HG03196 (cell line): ENCODE measurements around the gene CYB5D1.

Source experiments
- ATAC-seq: cut with Tn5 transposase; IDR thresholded peaks from one replicate; pipeline ENCODE4 v1.9.1; 2021; ENCODE audit not compliant: unreplicated experiment

Gene CYB5D1

DNA sequence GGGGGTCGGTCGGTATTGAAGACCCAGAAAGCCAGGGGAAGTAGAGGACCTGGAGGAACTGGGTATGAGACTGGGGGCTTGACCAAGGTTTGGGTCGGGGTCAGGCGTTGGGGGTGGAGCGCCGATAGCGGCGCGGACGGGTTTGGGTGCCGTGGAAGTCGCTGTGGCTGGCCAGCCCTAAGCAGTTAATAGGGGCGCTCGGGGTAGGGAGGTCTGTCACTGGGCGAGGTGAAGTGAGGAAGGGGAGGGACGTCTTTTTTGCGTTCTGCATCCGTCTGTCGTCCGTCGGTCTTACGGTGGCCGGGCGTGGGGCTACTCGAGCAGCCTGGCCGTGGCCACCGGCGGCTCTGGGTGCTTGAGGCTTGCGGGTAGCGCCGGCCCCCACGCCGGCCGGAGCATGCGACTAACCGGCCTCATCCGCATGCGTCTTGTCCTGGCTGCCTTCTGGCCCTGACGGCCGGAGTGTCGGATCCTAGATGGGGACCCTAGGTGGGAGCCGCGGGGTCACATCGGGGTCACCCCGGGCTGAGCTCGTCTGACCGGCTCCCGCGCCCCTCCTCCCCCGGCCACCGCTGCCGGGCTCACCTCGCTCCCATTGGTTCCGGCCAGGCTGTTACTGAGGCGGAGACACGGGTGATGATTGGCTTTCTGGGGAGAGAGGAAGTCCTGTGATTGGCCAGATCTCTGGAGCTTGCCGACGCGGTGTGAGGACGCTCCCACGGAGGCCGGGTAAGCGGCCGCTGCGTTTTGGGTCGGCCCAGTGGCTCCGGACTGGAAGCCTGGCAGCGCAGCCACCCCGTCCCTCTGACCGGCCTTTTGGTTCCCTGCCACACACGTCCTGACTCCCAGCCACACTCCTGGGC is 13.3 kb upstream of the CYB5D1 start:
- peak; percentile 42 for ATAC-seq

DNA sequence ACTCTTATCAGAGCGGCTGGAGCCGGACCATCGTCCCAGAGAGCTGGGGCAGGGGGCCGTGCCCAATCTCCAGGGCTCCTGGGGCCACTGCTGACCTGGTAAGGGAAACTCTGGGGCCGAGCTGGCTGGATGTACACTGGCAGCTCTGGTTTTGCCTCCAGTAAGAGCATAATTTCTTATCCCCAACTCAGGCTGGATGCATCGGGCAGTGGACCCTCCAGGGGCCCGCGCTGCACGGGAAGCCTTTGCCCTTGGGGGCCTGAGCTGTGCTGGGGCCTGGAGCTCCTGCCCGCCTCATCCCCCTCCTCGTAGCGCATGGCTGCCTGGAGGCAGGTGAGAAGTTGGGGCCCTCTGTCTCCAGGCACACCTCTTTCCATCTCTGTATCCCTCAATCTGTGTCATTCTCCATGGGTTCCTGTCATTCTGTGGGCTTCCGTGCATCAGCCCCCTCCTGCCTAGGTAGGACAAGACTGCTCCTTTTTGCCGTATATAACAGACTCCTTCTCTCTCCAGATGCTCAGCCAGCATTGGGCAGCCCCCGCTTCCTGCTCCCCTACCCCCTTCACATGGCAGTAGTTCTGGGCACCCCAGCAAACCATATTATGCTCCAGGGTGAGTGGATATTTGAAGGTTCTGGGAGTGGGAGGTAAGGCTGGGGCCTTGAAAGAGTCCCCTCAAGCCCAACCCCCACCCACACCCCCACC is 12.3 kb upstream of the CYB5D1 start:
- no peak for ATAC-seq

DNA sequence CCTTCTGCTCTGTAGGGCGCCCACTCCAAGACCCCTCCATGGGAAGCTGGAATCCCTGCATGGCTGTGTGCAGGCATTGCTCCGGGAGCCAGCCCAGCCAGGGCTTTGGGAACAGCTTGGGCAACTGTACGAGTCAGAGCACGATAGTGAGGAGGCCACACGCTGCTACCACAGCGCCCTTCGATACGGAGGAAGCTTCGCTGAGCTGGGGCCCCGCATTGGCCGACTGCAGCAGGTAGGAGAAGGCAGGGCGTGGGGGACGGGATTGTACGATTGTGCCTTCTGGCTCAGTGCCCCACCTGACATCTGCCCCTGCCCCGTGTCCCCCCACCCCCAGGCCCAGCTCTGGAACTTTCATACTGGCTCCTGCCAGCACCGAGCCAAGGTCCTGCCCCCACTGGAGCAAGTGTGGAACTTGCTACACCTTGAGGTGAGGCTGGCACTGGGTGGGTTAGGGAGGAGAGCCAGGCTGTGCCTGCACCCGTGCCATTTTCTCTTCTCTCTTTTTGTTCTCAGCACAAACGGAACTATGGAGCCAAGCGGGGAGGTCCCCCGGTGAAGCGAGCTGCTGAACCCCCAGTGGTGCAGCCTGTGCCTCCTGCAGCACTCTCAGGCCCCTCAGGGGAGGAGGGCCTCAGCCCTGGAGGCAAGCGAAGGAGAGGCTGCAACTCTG is 11.6 kb upstream of the CYB5D1 start:
- ATAC-seq: no peak

DNA sequence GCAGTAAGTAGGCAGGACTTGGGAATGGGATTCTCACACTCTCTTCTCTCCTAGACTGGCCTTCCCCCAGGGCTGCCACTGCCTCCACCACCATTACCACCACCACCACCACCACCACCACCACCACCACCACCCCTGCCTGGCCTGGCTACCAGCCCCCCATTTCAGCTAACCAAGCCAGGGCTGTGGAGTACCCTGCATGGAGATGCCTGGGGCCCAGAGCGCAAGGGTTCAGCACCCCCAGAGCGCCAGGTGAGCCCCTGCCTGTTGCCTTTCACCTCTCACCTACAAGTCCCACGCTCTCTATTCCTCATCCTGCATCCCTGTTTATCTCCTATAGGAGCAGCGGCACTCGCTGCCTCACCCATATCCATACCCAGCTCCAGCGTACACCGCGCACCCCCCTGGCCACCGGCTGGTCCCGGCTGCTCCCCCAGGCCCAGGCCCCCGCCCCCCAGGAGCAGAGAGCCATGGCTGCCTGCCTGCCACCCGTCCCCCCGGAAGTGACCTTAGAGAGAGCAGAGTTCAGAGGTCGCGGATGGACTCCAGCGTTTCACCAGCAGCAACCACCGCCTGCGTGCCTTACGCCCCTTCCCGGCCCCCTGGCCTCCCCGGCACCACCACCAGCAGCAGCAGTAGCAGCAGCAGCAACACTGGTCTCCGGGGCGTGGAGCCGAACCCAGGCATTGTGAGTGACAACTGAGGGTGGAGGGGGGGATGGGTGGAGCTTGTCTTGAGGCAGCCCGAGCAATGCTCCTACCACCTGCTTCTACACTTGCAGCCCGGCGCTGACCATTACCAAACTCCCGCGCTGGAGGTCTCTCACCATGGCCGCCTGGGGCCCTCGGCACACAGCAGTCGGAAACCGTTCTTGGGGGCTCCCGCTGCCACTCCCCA is 10.8 kb upstream of the CYB5D1 start:
- no peak for ATAC-seq

DNA sequence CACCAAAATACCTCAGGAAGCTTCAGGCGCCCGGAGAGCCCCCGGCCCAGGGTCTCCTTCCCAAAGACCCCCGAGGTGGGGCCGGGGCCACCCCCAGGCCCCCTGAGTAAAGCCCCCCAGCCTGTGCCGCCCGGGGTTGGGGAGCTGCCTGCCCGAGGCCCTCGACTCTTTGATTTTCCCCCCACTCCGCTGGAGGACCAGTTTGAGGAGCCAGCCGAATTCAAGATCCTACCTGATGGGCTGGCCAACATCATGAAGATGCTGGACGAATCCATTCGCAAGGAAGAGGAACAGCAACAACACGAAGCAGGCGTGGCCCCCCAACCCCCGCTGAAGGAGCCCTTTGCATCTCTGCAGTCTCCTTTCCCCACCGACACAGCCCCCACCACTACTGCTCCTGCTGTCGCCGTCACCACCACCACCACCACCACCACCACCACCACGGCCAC is 9.6 kb upstream of the CYB5D1 start:
- no peak for ATAC-seq

DNA sequence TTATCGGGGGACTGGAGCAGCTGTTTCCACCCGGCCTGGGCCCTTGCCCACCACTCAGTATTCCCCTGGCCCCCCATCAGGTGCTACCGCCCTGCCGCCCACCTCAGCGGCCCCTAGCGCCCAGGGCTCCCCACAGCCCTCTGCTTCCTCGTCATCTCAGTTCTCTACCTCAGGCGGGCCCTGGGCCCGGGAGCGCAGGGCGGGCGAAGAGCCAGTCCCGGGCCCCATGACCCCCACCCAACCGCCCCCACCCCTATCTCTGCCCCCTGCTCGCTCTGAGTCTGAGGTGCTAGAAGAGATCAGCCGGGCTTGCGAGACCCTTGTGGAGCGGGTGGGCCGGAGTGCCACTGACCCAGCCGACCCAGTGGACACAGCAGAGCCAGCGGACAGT is 9.1 kb upstream of the CYB5D1 start:
- ATAC-seq: no peak

DNA sequence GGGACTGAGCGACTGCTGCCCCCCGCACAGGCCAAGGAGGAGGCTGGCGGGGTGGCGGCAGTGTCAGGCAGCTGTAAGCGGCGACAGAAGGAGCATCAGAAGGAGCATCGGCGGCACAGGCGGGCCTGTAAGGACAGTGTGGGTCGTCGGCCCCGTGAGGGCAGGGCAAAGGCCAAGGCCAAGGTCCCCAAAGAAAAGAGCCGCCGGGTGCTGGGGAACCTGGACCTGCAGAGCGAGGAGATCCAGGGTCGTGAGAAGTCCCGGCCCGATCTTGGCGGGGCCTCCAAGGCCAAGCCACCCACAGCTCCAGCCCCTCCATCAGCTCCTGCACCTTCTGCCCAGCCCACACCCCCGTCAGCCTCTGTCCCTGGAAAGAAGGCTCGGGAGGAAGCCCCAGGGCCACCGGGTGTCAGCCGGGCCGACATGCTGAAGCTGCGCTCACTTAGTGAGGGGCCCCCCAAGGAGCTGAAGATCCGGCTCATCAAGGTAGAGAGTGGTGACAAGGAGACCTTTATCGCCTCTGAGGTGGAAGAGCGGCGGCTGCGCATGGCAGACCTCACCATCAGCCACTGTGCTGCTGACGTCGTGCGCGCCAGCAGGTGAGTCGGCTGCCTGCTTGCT is 8.6 kb upstream of the CYB5D1 start:
- no peak for ATAC-seq

DNA sequence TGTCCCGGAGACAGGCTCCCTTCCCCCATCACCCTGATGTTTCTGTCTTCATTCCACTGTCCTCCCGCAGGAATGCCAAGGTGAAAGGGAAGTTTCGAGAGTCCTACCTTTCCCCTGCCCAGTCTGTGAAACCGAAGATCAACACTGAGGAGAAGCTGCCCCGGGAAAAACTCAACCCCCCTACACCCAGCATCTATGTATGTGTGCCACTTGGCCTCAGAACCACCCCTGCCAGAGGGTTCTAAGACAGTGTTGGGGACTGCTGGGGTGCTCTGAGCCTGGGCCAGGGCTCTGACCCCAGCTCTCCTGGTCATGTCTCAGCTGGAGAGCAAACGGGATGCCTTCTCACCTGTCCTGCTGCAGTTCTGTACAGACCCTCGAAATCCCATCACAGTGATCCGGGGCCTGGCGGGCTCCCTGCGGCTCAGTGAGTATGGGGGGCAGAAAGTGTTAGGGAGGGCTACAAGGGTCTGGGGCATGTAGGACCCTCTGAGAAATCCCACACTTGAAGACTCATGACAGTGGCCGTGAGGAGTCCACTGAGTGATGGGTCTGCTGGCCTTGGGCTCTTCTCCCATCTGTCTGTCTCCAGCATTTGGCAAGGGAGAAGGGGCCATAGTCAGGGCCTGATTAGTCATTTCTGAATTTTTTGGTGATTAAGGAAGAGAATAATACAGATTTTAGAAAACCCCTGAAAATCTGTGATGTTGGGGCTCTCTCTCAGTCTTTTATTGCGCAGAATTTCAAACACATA is 7.9 kb upstream of the CYB5D1 start:
- ATAC-seq: no peak

DNA sequence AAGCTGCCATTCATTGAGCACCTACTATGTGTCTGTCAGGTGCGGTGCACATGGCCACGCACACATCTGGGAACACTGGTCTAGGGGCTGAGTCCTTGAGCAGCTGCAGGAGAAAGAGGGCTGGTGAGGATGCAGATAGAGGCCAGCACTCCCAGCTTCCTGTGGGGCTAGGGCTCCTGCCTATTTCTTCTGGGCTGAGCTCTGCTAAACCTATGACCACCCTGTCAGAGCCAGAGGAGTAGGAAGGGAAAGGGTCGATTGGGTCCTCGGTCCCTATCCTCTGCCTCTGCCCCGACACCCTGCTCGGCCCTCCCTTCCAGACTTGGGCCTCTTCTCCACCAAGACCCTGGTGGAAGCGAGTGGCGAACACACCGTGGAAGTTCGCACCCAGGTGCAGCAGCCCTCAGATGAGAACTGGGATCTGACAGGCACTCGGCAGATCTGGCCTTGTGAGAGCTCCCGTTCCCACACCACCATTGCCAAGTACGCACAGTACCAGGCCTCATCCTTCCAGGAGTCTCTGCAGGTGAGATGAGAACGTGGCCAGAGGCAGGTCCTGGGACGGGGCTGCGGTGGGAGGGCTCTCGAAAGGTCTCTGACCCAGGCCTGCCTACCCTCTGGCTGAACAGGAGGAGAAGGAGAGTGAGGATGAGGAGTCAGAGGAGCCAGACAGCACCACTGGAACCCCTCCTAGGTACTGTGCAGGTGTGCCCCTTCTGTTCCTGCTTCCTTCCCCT is 6.9 kb upstream of the CYB5D1 start:
- ATAC-seq: no peak

DNA sequence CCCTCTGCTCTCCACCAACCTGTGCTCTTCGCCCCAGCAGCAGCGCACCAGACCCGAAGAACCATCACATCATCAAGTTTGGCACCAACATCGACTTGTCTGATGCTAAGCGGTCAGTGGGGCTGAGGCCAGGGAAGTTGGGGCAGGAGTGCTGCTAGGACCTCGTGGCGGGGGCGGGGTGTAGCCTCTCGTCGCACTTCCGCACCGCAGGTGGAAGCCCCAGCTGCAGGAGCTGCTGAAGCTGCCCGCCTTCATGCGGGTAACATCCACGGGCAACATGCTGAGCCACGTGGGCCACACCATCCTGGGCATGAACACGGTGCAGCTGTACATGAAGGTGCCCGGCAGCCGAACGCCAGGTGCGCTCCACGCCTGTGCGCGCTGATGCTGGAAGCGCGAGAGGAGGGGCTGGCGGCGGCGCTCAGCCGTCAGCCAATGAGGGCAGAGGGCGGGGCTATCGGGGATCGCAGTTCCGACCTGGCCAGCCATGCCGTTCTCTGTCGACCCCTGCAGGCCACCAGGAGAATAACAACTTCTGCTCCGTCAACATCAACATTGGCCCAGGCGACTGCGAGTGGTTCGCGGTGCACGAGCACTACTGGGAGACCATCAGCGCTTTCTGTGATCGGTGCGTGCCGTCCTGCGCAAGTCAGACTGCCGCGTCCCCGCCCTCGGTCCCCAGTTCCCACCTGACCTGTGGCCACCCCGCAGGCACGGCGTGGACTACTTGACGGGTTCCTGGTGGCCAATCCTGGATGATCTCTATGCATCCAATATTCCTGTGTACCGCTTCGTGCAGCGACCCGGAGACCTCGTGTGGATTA is 6.2 kb upstream of the CYB5D1 start:
- peak; percentile 49 for ATAC-seq

DNA sequence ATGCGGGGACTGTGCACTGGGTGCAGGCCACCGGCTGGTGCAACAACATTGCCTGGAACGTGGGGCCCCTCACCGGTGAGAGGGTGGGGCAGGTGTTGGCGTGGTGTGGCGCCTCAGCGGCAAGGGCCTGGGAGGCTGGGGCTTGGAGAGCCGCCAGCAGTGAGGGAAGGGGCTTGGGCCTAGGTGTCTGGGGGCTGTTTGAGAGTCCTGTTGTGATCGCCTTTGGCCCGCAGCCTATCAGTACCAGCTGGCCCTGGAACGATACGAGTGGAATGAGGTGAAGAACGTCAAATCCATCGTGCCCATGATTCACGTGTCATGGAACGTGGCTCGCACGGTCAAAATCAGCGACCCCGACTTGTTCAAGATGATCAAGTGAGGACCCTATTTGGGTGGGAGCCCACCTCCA is 5.5 kb upstream of the CYB5D1 start:
- no peak for ATAC-seq

DNA sequence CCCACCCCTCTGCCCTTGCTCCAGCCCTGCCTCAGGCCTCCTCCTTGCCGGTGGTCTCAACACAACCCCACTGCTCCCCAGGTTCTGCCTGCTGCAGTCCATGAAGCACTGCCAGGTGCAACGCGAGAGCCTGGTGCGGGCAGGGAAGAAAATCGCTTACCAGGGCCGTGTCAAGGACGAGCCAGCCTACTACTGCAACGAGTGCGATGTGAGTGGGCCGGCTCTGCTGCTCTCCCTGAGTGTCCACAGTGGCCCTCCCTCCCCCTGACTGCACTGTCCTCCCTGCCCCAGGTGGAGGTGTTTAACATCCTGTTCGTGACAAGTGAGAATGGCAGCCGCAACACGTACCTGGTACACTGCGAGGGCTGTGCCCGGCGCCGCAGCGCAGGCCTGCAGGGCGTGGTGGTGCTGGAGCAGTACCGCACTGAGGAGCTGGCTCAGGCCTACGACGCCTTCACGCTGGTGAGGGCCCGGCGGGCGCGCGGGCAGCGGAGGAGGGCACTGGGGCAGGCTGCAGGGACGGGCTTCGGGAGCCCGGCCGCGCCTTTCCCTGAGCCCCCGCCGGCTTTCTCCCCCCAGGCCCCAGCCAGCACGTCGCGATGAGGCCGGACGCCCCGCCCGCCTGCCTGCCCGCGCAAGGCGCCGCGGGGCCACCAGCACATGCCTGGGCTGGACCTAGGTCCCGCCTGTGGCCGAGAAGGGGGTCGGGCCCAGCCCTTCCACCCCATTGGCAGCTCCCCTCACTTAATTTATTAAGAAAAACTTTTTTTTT is 4.7 kb upstream of the CYB5D1 start:
- no peak for ATAC-seq

DNA sequence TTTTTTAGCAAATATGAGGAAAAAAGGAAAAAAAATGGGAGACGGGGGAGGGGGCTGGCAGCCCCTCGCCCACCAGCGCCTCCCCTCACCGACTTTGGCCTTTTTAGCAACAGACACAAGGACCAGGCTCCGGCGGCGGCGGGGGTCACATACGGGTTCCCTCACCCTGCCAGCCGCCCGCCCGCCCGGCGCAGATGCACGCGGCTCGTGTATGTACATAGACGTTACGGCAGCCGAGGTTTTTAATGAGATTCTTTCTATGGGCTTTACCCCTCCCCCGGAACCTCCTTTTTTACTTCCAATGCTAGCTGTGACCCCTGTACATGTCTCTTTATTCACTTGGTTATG is 4.1 kb upstream of the CYB5D1 start:
- ATAC-seq: no peak

DNA sequence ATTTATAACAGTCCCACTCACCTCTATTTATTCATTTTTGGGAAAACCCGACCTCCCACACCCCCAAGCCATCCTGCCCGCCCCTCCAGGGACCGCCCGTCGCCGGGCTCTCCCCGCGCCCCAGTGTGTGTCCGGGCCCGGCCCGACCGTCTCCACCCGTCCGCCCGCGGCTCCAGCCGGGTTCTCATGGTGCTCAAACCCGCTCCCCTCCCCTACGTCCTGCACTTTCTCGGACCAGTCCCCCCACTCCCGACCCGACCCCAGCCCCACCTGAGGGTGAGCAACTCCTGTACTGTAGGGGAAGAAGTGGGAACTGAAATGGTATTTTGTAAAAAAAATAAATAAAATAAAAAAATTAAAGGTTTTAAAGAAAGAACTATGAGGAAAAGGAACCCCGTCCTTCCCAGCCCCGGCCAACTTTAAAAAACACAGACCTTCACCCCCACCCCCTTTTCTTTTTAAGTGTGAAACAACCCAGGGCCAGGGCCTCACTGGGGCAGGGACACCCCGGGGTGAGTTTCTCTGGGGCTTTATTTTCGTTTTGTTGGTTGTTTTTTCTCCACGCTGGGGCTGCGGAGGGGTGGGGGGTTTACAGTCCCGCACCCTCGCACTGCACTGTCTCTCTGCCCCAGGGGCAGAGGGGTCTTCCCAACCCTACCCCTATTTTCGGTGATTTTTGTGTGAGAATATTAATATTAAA is 3.6 kb upstream of the CYB5D1 start:
- ATAC-seq: no peak

DNA sequence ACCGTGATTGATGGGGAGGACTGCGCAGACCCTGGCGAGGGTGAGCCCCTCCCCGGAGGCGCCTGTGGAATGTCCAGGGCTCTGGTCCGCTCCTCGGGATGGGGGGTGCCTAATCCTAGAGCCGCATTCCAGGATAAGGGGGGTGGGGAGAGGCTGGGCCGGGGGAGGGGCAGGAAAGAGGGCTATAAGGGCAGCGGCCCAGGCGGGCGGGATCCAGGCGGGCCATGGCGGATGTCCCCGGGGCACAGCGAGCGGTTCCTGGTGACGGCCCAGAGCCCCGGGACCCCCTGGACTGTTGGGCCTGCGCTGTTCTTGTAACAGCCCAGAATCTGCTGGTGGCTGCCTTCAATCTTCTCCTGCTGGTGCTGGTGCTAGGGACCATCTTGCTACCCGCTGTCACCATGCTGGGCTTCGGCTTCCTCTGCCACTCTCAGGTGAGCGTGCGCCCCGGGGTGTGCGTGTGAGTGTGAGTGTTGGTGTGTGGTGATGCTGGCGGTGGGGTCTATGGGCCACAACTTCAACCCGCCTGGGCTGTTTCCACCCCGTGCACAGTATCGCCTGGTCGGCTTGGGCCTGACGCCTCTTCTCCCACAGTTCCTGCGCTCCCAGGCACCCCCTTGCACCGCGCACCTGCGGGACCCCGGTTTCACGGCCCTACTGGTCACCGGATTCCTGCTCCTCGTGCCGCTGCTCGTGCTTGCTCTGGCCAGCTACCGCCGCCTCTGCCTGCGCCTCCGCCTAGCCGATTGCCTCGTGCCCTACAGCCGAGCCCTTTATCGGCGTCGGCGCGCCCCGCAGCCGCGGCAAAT is 2.7 kb upstream of the CYB5D1 start, which contains the start of gene TMEM88:
TMEM88 (plus strand) TSS at position 216 of the 809 bp plus-strand sequence; CDS start at position 225, 9 bp downstream.
- no peak for ATAC-seq

DNA sequence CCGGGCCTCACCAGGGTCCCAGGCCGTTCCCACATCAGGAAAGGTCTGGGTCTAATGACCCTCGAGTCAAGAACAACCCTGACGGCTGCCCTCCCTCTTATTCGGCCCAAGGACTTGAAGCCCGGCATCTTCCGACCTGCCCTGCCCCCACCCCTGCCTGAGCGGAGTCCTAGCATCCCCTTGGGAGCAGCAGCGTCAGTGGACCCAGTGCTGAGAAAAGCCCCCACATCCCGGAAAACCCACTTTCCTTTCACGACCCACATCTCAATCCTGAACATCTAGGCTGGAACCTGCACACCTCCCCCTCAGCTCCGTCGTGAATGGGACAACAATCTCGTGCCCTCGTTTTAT is 2.2 kb upstream of the CYB5D1 start:
- ATAC-seq: no peak
